ENCODE data around the gene SLC38A5. TPM values are rescaled to one million over a fixed set of nuclear protein-coding genes. Genes with fewer than 3 reads are reported as not detected.

The SLC38A5 gene
- total RNA-seq, 4 donors from 2014 or later: 21.8 to 34.2 (median 25.4) TPM

Other genes with a start within 250 kb of the SLC38A5 start
- gene SSX1, start 214.9 kb downstream of the SLC38A5 start, total RNA-seq: not detected
- not detected for gene SSX3, start 113.6 kb downstream of the SLC38A5 start, total RNA-seq
- not detected for gene SSX4, start 86.7 kb downstream of the SLC38A5 start, total RNA-seq
- gene SSX4B, start 58.3 kb downstream of the SLC38A5 start, total RNA-seq: not detected
- 10 to 100 TPM; 29.8 to 46.4 (median 42.2) TPM for gene FTSJ1, start 5.9 kb upstream of the SLC38A5 start, total RNA-seq
- gene PORCN, start 38.7 kb upstream of the SLC38A5 start, total RNA-seq: 10 to 100 TPM; 18.6 to 32.0 (median 23.2) TPM
- 10 to 100 TPM; 43.5 to 87.0 (median 64.1) TPM for gene EBP, start 51.5 kb upstream of the SLC38A5 start, total RNA-seq
- gene TBC1D25, start 69.5 kb upstream of the SLC38A5 start, total RNA-seq: 10 to 100 TPM; 11.6 to 43.8 (median 16.2) TPM
- gene RBM3, start 104.2 kb upstream of the SLC38A5 start, total RNA-seq: 100 to 1,000 TPM; 162 to 207 (median 198) TPM
- gene WDR13, start 127.2 kb upstream of the SLC38A5 start, total RNA-seq: 100 to 1,000 TPM in 3 of 4 donors, 10 to 100 TPM in 1; 87.8 to 143 (median 121) TPM
- gene WAS, start 213.5 kb upstream of the SLC38A5 start, total RNA-seq: 1 to 10 TPM; 1.3 to 4.1 (median 3.2) TPM
- gene SUV39H1, start 226.5 kb upstream of the SLC38A5 start, total RNA-seq: 10 to 100 TPM in 1 of 4 donors, 1 to 10 TPM in 3; 6.7 to 15.0 (median 9.2) TPM

All from lower leg skin (tissue), 4 donors.